ENCODE results near the gene MYO7B. TPM values are rescaled to one million over a fixed set of nuclear protein-coding genes. Genes with fewer than 3 reads are reported as not detected.

Gene MYO7B
- total and polyA plus RNA-seq, 10 donors: 32.3 to 165 (median 52.9) TPM

DNA sequence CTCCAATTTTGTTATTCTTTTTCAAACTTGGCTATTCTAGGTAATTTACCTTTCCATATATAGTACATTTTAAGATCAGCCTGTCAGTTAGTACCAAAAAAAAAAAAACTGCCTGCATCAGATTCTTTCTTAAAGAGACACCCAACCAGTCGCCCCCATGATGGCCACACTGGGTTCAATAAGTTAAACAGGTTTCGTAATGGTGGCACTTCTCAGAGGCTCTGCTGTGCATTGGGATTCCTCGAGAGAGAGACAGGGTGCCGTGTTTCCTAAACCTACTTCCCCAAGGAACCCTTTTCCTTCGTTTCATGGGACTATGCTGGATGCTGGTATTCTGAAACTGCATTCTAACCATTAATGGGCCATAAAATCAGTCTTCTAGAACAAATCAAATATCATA, 37.4 kb downstream of the MYO7B start:
- Histone ChIP-seq H3K9me3 (no peaks in the 10 kb centered on the region), H3K27me3 (replicated peaks in 1 of 7) (no peaks in the 10 kb centered on the region), H3K27ac (no peak overlapping the region), H3K36me3 (no peaks in the 10 kb centered on the region), H3K4me3 (no peak overlapping the region), H3K4me1 (peaks cover 7 to 34% (median 30%) of the 10 kb centered on the region in 6 donors)
- TF ChIP-seq POLR2AphosphoS5 (IDR thresholded peaks at IDR 0.05) (no peak), POLR2A (IDR thresholded peaks at IDR 0.05) (no peak)
- TF ChIP-seq, protein P1, sequence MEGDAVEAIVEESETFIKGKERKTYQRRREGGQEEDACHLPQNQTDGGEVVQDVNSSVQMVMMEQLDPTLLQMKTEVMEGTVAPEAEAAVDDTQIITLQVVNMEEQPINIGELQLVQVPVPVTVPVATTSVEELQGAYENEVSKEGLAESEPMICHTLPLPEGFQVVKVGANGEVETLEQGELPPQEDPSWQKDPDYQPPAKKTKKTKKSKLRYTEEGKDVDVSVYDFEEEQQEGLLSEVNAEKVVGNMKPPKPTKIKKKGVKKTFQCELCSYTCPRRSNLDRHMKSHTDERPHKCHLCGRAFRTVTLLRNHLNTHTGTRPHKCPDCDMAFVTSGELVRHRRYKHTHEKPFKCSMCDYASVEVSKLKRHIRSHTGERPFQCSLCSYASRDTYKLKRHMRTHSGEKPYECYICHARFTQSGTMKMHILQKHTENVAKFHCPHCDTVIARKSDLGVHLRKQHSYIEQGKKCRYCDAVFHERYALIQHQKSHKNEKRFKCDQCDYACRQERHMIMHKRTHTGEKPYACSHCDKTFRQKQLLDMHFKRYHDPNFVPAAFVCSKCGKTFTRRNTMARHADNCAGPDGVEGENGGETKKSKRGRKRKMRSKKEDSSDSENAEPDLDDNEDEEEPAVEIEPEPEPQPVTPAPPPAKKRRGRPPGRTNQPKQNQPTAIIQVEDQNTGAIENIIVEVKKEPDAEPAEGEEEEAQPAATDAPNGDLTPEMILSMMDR (IDR thresholded peaks at IDR 0.05 in 8 of 11, conservative IDR thresholded peaks at IDR 0.05 in 3 of 11): no peak
- intact Hi-C loops (cut with DNase I; ENCODE audit: low total_unique reads): no loop called here
- 84 to 94% (median 86%) methylated on average over 5 of the region's 5 CpGs for WGBS, 5 donors
- DNase-seq: peak; percentile 7

DNA sequence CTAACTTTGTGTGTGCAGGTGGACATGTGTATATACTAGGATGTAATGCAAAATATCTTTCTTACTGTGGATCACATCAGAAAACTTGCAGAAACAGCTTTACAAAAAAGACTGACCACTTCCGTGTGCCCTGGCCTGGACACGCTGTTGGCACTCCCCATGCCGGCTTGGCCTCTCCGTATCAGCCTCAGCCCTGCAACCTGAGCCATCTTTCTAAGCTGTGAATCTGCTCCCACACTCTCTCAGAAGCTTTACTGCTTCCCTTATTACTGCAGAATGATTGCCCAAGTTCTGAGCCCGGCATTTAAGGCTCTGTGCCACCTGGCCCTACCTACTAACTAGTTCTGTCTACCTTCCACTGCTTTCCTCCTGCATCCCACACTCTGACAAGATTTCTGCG, 37.8 kb downstream of the MYO7B start:
- DNase-seq: no peak
- intact Hi-C loops (cut with DNase I; ENCODE audit: low total_unique reads): no loop called here
- H3K9me3 ChIP-seq: no peaks in the 10 kb centered on the region
- no peak overlapping the region for H3K27ac ChIP-seq
- WGBS, 5 donors: 88 to 97% (median 91%) methylated on average over 6 of the region's 6 CpGs
- H3K27me3 ChIP-seq (replicated peaks in 1 of 7): no peaks in the 10 kb centered on the region
- no peak overlapping the region for H3K4me3 ChIP-seq
- TF ChIP-seq POLR2AphosphoS5 (IDR thresholded peaks at IDR 0.05) (no peak), POLR2A (IDR thresholded peaks at IDR 0.05) (no peak)
- TF ChIP-seq, protein P1 (IDR thresholded peaks at IDR 0.05 in 8 of 11, conservative IDR thresholded peaks at IDR 0.05 in 3 of 11): no peak
- peaks cover 7 to 38% (median 30%) of the 10 kb centered on the region in 6 donors for H3K4me1 ChIP-seq
- H3K36me3 ChIP-seq: no peaks in the 10 kb centered on the region

DNA sequence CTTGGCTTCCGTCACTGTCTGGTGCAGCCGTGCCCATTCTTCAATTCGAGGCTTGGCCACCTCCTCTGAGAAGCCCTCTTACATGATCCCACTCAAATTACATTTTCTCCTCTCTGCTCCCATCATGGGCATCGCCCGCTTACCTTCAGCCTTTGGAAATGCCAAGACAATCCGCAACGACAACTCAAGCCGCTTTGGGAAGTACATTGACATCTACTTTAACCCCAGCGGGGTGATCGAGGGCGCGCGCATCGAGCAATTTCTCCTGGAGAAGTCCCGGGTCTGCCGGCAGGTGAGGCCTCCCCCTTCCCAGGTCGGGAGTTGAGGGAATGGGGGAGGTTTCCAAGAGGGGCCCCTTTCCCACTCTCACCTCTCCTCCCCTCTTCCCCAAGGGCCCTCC, 38.3 kb downstream of the MYO7B start:
- peak; percentile 66 for DNase-seq
- TF ChIP-seq, protein P1 (IDR thresholded peaks at IDR 0.05 in 8 of 11, conservative IDR thresholded peaks at IDR 0.05 in 3 of 11): no peak
- TF ChIP-seq POLR2AphosphoS5 (IDR thresholded peaks at IDR 0.05) (no peak), POLR2A (IDR thresholded peaks at IDR 0.05) (no peak)
- peaks cover 7 to 43% (median 30%) of the 10 kb centered on the region in 6 donors for H3K4me1 ChIP-seq
- intact Hi-C loops (cut with DNase I; ENCODE audit: low total_unique reads): no loop called here
- 91 to 96% (median 94%) methylated on average over 17 of the region's 17 CpGs for WGBS, 5 donors
- no peak overlapping the region for H3K4me3 ChIP-seq
- H3K27ac ChIP-seq: no peak overlapping the region
- no peaks in the 10 kb centered on the region for H3K27me3 ChIP-seq (replicated peaks in 1 of 7)
- no peaks in the 10 kb centered on the region for H3K9me3 ChIP-seq
- H3K36me3 ChIP-seq: no peaks in the 10 kb centered on the region

DNA sequence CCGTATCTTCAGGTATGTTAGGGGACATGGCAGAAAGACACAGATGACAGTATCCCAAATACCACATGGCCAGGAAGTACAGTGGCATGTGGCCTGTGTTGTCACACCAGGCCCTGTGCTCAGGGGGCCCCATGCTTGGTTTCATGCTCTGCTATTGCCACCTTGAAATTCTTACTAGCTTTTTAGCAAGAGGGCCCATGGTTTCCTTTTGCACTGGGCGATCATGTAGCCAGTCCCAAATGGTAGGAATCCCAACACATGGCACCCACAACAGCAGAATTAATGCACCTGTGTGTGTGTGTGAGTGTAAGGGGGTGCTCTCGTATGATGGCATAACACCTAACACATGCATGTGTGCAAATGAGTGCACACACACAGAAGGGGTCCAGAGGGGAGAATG, 39.2 kb downstream of the MYO7B start:
- Histone ChIP-seq H3K4me3 (no peak overlapping the region), H3K9me3 (no peaks in the 10 kb centered on the region), H3K27ac (peak overlapping the region in 1 of 8 donors; percentile 14), H3K4me1 (peaks cover 7 to 45% (median 30%) of the 10 kb centered on the region in 6 donors), H3K27me3 (replicated peaks in 1 of 7) (no peaks in the 10 kb centered on the region), H3K36me3 (no peaks in the 10 kb centered on the region)
- WGBS, 5 donors: 69 to 84% (median 77%) methylated on average over 3 of the region's 3 CpGs
- intact Hi-C loops (cut with DNase I; ENCODE audit: low total_unique reads): no loop called here
- TF ChIP-seq POLR2A (IDR thresholded peaks at IDR 0.05): no peak
- TF ChIP-seq, protein P1 (IDR thresholded peaks at IDR 0.05 in 8 of 11, conservative IDR thresholded peaks at IDR 0.05 in 3 of 11): no peak
- no peak for TF ChIP-seq POLR2AphosphoS5 (IDR thresholded peaks at IDR 0.05)
- peak; percentile 42 for DNase-seq
